ENCODE data around the gene KCTD5. TPM values are rescaled to one million over a fixed set of nuclear protein-coding genes. Genes with fewer than 3 reads are reported as not detected.
A peak's percentile ranks its signal among the peaks of the same experiment; 100 is the strongest.

KCTD5 gene
- total RNA-seq, 2 experiments from 2014 or later, result 20.6 to 22.6 TPM

DNA sequence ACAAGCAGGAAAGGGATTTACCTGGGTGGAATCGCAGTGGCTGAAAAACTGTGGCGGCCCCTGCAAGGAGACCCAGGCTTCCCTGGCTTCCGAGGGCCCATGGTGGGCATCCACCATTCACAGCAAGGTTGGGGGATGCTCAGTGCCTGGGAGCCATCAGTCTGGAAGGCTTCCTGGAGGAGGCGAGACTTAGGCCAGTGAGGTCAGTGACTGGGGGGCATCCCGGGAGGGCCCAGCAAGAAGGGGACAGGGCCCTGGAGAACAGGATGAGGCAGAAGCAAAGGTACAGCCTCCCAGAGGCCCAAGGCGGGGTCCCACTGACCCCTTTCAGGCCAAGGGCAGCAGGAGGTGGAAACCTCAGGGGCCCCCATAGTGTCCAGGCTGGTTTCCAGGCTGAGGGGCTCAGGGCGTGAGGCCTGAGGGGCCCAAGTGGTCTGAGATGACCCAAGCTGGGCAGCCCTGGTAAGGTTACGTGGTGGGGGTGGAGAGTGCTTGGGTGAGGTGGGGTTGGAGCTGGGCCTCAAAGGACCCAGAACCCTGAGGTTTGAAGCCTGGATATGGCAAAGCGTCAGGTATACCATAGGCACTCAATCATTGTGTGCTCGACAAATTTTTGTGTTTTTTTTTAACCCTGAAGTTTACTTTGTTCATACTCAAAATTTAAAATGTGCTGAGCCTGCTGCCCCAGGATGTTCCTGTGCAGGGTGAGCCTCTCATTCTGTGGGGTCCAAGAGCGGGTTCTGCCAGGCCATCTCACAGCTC is 54.3 kb downstream of the KCTD5 start:
- intact Hi-C loops (cut with DNase I, micrococcal nuclease), result no loop called here
- no peaks in the 10 kb centered on the region for H3K36me3 ChIP-seq (ENCODE audit: insufficient read depth, low read length)
- Mint-ChIP-seq H3K4me3 (no peak overlapping the region), H3K36me3 (ENCODE audit: low read depth) (no peaks in the 10 kb centered on the region), H3K27me3 (no peaks in the 10 kb centered on the region), H3K27ac (no peak overlapping the region), H3K9me3 (no peaks in the 10 kb centered on the region), H3K4me1 (ENCODE audit: low read depth) (no peaks in the 10 kb centered on the region)
- no peak overlapping the region for H3K4me3 ChIP-seq (ENCODE audit: low read length)
- ATAC-seq (ENCODE audit: poor library complexity) (no peak), DNase-seq (no peak)
- H3K27ac ChIP-seq (ENCODE audit: low read depth in 1 of 2, low read length in 2 of 2), result no peak overlapping the region
- CTCF ChIA-PET, result no interaction called here
- POLR2A ChIA-PET, result no interaction called here
- H3K4me1 ChIP-seq (ENCODE audit: insufficient read depth, low read length), result no peaks in the 10 kb centered on the region
- H3K27me3 ChIP-seq (ENCODE audit: control insufficient read depth in 1 of 2, insufficient read depth in 2 of 2, low read length in 2 of 2), result peaks cover 0 to 3% of the 10 kb centered on the region in 2 experiments
- H3K9me3 ChIP-seq (ENCODE audit: control insufficient read depth in 1 of 2, insufficient read depth in 1 of 2, low read length in 2 of 2), result peaks cover 0 to 5% of the 10 kb centered on the region in 2 experiments
- TF ChIP-seq, protein P1, sequence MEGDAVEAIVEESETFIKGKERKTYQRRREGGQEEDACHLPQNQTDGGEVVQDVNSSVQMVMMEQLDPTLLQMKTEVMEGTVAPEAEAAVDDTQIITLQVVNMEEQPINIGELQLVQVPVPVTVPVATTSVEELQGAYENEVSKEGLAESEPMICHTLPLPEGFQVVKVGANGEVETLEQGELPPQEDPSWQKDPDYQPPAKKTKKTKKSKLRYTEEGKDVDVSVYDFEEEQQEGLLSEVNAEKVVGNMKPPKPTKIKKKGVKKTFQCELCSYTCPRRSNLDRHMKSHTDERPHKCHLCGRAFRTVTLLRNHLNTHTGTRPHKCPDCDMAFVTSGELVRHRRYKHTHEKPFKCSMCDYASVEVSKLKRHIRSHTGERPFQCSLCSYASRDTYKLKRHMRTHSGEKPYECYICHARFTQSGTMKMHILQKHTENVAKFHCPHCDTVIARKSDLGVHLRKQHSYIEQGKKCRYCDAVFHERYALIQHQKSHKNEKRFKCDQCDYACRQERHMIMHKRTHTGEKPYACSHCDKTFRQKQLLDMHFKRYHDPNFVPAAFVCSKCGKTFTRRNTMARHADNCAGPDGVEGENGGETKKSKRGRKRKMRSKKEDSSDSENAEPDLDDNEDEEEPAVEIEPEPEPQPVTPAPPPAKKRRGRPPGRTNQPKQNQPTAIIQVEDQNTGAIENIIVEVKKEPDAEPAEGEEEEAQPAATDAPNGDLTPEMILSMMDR (IDR thresholded peaks at IDR 0.05), result no peak

DNA sequence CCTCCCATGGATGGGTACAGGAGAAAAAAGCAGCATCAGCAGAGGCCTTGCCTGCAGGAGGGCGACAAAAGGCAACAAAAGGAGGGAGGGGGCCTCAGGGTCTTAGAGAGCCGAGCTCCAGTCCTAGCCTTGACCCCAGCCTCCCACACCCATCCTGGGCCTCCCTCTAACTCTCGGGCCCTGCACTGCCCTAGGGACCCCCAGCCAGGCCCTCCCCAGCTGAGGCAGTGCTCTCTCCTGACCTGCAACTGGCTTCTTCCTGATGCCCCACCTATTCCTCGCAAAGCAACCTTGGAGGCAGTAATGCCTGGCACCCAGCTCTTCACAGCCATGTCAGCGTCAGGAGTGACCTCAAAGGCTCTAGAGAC is 54.9 kb downstream of the KCTD5 start:
- no peaks in the 10 kb centered on the region for H3K4me1 Mint-ChIP-seq (ENCODE audit: low read depth)
- Histone ChIP-seq H3K4me1 (ENCODE audit: insufficient read depth, low read length) (no peaks in the 10 kb centered on the region), H3K9me3 (ENCODE audit: control insufficient read depth in 1 of 2, insufficient read depth in 1 of 2, low read length in 2 of 2) (peaks cover 0 to 5% of the 10 kb centered on the region in 2 experiments), H3K27me3 (ENCODE audit: control insufficient read depth in 1 of 2, insufficient read depth in 2 of 2, low read length in 2 of 2) (peaks cover 0 to 3% of the 10 kb centered on the region in 2 experiments), H3K27ac (ENCODE audit: low read depth in 1 of 2, low read length in 2 of 2) (no peak overlapping the region), H3K4me3 (ENCODE audit: low read length) (no peak overlapping the region), H3K36me3 (ENCODE audit: insufficient read depth, low read length) (no peaks in the 10 kb centered on the region)
- DNase-seq (no peak), ATAC-seq (ENCODE audit: poor library complexity) (no peak)
- no peaks in the 10 kb centered on the region for H3K9me3 Mint-ChIP-seq
- intact Hi-C loops (cut with DNase I, micrococcal nuclease), result no loop called here
- TF ChIP-seq, protein P1 (IDR thresholded peaks at IDR 0.05), result no peak
- no peaks in the 10 kb centered on the region for H3K36me3 Mint-ChIP-seq (ENCODE audit: low read depth)
- H3K27ac Mint-ChIP-seq, result no peak overlapping the region
- POLR2A ChIA-PET, result no interaction called here
- H3K27me3 Mint-ChIP-seq, result no peaks in the 10 kb centered on the region
- H3K4me3 Mint-ChIP-seq, result no peak overlapping the region
- CTCF ChIA-PET, result no interaction called here

DNA sequence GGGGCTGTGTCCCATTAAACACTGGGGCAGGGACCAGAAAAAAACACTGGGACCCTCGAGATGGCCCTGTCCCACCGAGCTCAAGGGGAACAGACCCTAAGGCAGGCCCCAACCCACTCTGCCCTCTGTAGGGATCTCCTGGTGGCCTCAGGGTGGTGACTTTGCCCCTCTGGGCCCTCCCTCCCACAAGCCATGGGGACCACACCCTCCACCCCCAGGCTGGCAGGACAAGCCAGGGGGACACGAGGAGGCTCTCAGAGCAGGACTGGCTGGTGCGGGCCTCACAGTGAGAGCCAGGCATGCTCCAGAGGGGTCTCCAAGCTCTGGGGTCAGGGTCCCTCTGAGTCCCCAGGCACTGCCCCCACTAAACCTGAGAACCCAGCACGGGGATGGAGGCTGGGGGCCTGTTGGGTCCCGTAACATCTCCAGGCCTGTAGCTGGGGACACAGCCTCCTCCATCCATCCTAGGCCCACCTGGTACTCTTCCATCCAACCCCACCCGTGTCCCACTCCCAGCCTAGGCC is 55.6 kb downstream of the KCTD5 start:
- Histone ChIP-seq H3K9me3 (ENCODE audit: control insufficient read depth in 1 of 2, insufficient read depth in 1 of 2, low read length in 2 of 2) (peaks cover 0 to 5% of the 10 kb centered on the region in 2 experiments), H3K4me1 (ENCODE audit: insufficient read depth, low read length) (no peaks in the 10 kb centered on the region), H3K27ac (ENCODE audit: low read depth in 1 of 2, low read length in 2 of 2) (no peak overlapping the region), H3K4me3 (ENCODE audit: low read length) (no peak overlapping the region), H3K27me3 (ENCODE audit: control insufficient read depth in 1 of 2, insufficient read depth in 2 of 2, low read length in 2 of 2) (no peaks in the 10 kb centered on the region), H3K36me3 (ENCODE audit: insufficient read depth, low read length) (no peaks in the 10 kb centered on the region)
- DNase-seq, result peak in 1 of 14 experiments; percentile 14
- H3K4me3 Mint-ChIP-seq, result no peak overlapping the region
- H3K36me3 Mint-ChIP-seq (ENCODE audit: low read depth), result no peaks in the 10 kb centered on the region
- H3K27ac Mint-ChIP-seq, result no peak overlapping the region
- CTCF ChIA-PET, result no interaction called here
- POLR2A ChIA-PET, result no interaction called here
- TF ChIP-seq, protein P1 (IDR thresholded peaks at IDR 0.05), result no peak
- no peak for ATAC-seq (ENCODE audit: poor library complexity)
- no peaks in the 10 kb centered on the region for H3K4me1 Mint-ChIP-seq (ENCODE audit: low read depth)
- no peaks in the 10 kb centered on the region for H3K9me3 Mint-ChIP-seq
- intact Hi-C loops (cut with DNase I, micrococcal nuclease), result no loop called here
- no peaks in the 10 kb centered on the region for H3K27me3 Mint-ChIP-seq
